ENCODE measurements around the gene ZNF646.
A peak's percentile ranks its signal among the peaks of the same experiment; 100 is the strongest.

The ZNF646 gene

GRCh38 chr16:31064882-31065461, 9.2 kb upstream of the ZNF646 start:
- no peak for DNase-seq (ENCODE audit: low read depth in 2 of 3, low spot score in 2 of 3)

DNA sequence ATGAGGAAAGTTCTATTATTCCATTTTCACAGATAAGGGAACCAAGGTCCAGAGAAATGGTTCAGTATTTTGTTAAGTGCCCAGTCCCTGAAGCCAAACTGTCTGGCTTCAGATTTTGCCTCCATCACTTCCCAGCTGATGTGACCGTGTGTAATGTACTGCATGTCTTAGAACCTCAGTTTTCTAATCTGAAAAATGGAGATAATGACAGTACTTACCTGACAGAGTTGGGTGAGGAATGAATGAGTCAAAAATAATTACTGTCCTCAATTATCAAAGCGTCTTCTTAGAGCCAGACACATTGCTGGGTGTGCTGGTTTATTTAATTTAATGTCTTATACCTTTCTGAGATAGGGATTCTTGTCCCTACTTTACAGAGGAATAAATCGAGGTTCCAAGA, 6.9 kb upstream of the ZNF646 start:
- DNase-seq (ENCODE audit: low read depth in 2 of 3, low spot score in 2 of 3) = no peak

- no peak for DNase-seq (ENCODE audit: low read depth in 2 of 3, low spot score in 2 of 3)
These were observed 2.4 kb upstream of the ZNF646 start for GRCh38 chr16:31071861-31072260.

- no peak for DNase-seq (ENCODE audit: low read depth in 2 of 3, low spot score in 2 of 3)
These were observed 1.6 kb upstream of the ZNF646 start for GRCh38 chr16:31072540-31073141.

DNA sequence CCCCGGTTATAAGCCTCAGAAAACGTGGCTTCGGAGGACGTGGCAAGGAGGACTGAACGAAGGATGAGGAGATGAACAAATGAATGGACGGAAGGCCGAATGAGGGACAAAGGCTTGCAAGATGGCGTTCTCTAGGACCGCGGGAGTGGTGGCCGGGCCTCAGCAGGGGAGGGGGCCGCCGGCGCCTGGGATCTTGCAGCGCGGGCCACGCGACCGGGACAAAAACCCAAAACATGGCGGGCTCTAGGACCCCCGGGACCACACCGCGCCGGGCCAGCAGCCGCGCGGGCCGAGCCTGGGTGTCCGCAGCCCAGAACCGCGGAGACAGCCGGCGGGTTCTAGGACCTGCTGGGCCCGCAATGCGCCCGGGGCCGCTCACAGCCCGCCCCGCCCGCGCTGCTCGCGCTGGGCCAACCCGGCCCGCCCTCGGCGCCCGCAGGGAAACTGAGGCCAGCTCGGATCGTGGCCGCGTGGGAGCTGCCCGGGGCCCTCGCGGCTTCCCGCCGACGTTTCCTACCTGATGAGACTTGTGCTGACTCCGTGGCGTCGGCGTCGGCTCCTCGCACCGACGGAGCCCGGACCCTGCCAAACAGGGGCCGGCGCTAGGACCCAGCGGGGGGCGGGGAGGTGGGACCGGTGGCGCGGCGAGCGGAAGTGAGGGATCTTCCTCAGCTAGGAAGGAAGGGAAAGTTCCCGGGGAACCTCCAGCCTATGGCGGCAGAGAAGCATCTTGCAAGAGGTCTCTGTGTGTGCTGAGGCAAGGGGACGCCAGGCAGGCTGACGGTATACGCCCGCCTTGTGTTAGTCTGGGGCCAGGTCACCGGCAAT, 866 bp upstream of the ZNF646 start:
- DNase-seq (ENCODE audit: low read depth in 2 of 3, low spot score in 2 of 3) = peak; percentile 67 to 80 (median 80)

DNA sequence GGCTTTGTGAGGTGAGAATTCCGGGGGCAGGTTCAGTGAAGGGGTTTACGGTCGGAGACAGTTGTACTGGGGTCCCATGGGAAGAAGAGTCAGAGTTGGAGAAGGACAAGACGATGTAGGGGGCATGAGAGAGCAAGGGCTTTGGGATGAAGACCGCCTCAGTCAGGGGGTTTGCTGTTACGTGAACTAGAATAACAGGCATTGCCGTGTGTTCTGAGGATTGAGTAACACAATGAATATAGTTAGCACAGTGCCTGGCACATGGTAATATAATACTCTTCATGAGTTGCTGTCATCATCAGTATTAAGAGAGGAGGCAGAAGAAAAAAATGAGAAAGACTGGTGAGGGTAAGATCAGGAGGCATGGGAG, 577 bp downstream of the ZNF646 start:
- DNase-seq (ENCODE audit: low read depth in 2 of 3, low spot score in 2 of 3) = no peak

GRCh38 chr16:31076319-31076718, 2.1 kb downstream of the ZNF646 start:
- no peak for DNase-seq (ENCODE audit: low read depth in 2 of 3, low spot score in 2 of 3)

GRCh38 chr16:31077024-31077423, 2.8 kb downstream of the ZNF646 start:
- DNase-seq (ENCODE audit: low read depth in 2 of 3, low spot score in 2 of 3) = no peak

DNA sequence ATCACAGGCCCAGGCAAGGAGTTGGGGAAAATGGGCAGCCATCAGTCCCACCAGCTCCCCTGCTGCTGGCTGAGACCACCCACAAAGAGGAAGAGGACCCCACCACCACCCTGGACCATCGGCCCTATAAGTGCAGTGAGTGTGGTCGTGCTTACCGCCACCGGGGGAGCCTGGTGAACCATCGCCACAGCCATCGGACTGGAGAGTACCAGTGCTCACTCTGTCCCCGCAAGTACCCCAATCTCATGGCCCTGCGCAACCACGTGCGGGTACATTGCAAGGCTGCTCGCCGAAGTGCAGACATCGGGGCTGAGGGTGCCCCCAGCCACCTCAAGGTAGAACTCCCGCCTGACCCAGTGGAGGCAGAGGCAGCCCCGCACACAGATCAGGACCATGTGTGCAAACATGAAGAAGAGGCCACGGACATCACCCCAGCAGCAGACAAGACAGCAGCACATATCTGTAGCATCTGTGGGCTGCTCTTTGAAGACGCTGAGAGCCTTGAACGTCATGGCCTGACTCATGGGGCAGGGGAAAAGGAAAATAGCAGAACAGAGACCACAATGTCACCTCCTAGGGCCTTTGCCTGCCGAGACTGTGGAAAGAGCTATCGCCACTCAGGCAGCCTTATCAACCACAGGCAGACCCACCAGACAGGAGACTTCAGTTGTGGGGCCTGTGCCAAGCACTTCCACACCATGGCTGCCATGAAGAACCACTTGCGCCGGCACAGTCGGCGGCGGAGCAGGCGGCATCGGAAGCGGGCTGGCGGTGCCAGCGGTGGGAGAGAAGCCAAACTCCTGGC, 3.6 kb downstream of the ZNF646 start:
- DNase-seq (ENCODE audit: low read depth in 2 of 3, low spot score in 2 of 3) = no peak

DNA sequence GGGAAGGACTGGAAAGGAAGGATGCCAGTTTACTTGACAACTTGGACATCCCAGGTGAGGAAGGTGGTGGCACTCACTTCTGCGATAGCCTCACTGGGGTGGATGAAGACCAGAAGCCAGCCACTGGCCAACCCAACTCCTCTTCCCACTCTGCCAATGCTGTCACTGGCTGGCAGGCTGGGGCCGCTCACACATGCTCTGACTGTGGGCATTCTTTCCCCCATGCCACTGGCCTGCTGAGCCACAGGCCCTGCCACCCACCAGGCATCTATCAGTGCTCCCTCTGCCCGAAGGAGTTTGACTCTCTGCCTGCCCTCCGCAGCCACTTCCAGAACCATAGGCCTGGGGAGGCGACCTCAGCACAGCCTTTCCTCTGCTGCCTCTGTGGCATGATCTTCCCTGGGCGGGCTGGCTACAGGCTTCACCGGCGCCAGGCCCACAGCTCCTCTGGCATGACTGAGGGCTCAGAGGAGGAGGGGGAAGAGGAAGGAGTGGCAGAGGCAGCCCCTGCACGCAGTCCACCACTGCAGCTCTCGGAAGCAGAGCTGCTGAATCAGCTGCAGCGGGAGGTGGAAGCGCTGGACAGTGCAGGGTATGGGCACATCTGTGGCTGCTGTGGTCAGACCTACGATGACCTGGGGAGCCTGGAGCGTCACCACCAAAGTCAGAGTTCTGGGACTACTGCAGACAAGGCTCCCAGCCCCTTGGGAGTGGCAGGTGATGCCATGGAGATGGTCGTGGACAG, 4.5 kb downstream of the ZNF646 start:
- no peak for DNase-seq (ENCODE audit: low read depth in 2 of 3, low spot score in 2 of 3)

DNA sequence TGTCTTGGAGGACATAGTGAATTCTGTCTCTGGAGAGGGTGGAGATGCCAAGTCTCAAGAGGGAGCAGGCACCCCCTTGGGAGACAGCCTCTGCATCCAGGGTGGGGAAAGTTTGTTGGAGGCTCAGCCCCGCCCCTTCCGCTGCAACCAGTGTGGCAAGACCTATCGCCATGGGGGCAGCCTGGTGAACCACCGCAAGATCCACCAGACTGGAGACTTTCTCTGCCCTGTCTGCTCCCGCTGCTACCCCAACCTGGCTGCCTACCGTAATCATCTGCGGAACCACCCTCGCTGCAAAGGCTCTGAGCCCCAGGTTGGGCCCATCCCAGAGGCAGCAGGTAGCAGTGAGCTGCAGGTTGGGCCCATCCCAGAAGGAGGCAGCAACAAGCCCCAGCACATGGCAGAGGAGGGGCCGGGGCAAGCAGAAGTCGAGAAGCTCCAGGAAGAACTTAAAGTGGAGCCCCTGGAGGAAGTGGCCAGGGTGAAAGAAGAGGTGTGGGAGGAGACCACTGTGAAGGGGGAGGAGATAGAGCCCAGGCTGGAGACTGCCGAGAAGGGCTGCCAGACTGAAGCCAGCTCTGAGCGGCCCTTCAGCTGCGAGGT, 5.2 kb downstream of the ZNF646 start:
- DNase-seq (ENCODE audit: low read depth in 2 of 3, low spot score in 2 of 3) = no peak

- DNase-seq (ENCODE audit: low read depth in 2 of 3, low spot score in 2 of 3) = no peak
These were observed 5.9 kb downstream of the ZNF646 start for GRCh38 chr16:31080035-31080629.

GRCh38 chr16:31080756-31081419, 6.7 kb downstream of the ZNF646 start:
- DNase-seq (ENCODE audit: low read depth in 2 of 3, low spot score in 2 of 3) = no peak

DNA sequence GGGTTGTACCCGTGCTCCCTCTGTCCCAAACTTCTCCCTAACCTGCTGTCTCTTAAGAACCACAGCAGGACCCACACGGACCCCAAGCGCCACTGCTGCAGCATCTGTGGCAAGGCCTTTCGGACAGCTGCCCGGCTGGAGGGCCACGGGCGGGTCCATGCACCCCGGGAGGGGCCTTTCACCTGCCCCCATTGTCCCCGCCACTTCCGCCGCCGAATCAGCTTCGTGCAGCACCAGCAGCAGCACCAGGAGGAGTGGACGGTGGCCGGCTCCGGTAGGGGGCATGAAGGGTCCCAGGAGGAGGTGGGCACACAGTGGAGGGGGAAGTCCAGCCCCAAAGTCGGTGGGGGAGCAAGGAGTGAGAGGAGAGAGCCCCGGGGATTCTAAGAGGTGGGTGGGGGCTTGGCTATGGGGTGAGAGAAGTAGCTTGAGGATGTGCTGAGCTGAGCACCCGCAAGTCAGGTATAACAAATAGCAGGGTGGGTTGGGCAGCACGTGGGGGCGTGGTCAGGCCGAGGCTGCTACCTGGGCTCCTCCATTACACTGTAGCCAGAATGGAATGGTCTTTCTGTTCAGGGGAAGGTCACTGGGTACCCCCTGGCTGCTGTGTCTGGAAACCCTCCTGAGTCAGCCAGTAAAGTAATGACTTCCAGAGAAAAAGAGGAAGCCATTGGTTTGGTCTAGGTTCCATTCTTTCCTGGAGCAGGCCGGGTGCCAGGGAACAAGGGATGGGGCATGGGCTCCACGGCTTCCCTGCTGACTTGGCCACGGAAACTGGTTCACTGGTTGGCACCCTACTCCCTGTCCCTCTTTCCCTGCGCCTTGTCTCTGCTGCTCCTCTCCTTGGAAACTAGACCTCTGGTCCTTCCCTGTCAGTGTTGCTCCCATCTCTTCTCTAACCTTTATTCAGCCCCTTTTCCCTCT, 7.5 kb downstream of the ZNF646 start:
- DNase-seq (ENCODE audit: low read depth in 2 of 3, low spot score in 2 of 3) = no peak

DNA sequence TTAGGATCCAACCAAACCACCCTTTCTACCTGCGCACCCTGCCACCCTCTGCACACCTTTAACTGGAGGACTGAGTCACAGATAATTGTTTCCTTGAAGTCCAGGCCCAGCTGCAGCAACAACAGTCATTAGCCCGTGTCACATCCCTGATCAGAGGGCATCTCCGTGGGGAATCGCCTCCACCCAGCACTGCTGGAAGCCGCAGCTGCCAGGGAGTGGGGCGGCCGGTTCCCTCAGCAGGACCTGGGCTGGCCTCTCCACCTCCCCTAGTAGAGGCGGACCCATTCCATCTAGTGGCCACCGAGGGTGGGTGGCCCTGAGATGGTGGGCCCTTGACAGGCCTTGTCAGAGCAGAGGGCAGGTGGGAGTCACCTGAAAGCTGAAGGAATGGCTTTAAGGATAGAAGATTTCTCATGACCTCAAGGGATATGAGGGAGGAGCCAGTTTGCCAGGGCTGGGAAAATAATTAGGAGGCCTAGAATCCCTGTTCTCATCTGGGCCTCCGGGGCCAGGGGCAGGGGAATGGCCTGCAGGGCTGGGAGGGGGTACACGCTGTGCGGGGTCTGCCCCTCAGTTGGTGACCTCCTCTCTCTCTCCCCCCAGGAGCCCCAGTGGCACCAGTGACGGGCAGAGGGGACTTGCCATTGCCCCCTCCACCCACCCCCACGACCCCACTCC, 8.3 kb downstream of the ZNF646 start:
- DNase-seq (ENCODE audit: low read depth in 2 of 3, low spot score in 2 of 3) = no peak

GRCh38 chr16:31083081-31083480, 8.9 kb downstream of the ZNF646 start:
- no peak for DNase-seq (ENCODE audit: low read depth in 2 of 3, low spot score in 2 of 3)

DNA sequence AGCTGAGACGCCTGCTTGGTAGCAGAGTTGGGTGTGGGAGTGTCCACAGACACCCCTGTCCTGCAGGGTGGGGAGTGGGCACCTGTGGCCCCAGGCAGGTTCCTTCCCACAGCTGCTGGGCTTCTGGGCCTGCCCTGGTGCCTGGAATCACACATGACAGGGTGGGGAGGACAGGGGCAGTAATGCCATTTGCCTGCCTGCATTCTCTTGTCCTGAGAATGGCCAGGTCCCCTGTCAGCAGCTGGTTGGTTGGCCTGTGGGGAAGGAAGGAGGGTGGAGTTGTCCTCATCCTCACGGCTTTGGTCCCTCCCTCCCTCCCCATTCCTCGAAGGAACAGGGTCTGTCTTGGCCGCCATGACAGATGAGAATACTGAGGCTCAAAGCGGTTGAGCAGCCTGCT, 9.3 kb downstream of the ZNF646 start:
- DNase-seq (ENCODE audit: low read depth in 2 of 3, low spot score in 2 of 3) = no peak

GRCh38 chr16:31083981-31084380, 9.8 kb downstream of the ZNF646 start:
- DNase-seq (ENCODE audit: low read depth in 2 of 3, low spot score in 2 of 3) = no peak

All from activated CD8-positive, alpha-beta memory T cell treated with anti-CD3 and anti-CD28 coated beads for 48 hours (primary cell).